PC-9 (cell line): ENCODE measurements around the gene TMEM179.

ENCODE experiments used
- CTCF ChIP-seq: fragments of 200-600 bp; sonication (generic); conservative IDR thresholded peaks from 2 replicates; pipeline ENCODE4 v1.6.1; 2017; ENCODE audit warnings: mixed run types, antibody characterized with exemption, mild to moderate bottlenecking, moderate library complexity
- EZH2 ChIP-seq: fragments of 200-600 bp; sonication (generic); IDR thresholded peaks from 2 replicates; pipeline ENCODE4 v1.8.0; 2017; ENCODE audit warnings: antibody characterized with exemption, low read depth

GRCh38 chr14:104591506-104592291, 12.9 kb downstream of the TMEM179 start:
- TF ChIP-seq CTCF (no peak), EZH2 (no peak)
